Ishikawa (cell line): Measurements from ENCODE around the gene PEMT.

Source experiments
- CEBPB ChIP-seq: IDR thresholded peaks from 2 replicates; pipeline ENCODE4 v1.6.1; 2012
- MAX ChIP-seq: IDR thresholded peaks from 2 replicates; pipeline ENCODE4 v1.6.1; 2012
- NFIC ChIP-seq: IDR thresholded peaks from 2 replicates; pipeline ENCODE4 v1.6.1; 2012
- RAD21 ChIP-seq: IDR thresholded peaks from 2 replicates; pipeline ENCODE4 v1.6.1; 2012; ENCODE audit warnings: low read depth
- TAF1 ChIP-seq: IDR thresholded peaks from 2 replicates; pipeline ENCODE4 v1.6.1; 2012; ENCODE audit warnings: low read depth, mild to moderate bottlenecking
- YY1 ChIP-seq: IDR thresholded peaks from 2 replicates; pipeline ENCODE4 v1.6.1; 2012; ENCODE audit warnings: low read depth
- ZBTB7A ChIP-seq: IDR thresholded peaks from 2 replicates; pipeline ENCODE4 v1.6.1; 2012; ENCODE audit warnings: low read depth
- TF ChIP-seq, protein P1 (sequence below): IDR thresholded peaks from 2 replicates; pipeline ENCODE4 v1.6.1; 2012; ENCODE audit warnings: low read depth, mild to moderate bottlenecking

GRCh38 chr17:17480593-17481148 lies 110.8 kb downstream of the PEMT start:
- TF ChIP-seq CEBPB (no peak), MAX (no peak), NFIC (no peak), YY1 (no peak), RAD21 (no peak), ZBTB7A (no peak), TAF1 (no peak)
- TF ChIP-seq, protein P1, sequence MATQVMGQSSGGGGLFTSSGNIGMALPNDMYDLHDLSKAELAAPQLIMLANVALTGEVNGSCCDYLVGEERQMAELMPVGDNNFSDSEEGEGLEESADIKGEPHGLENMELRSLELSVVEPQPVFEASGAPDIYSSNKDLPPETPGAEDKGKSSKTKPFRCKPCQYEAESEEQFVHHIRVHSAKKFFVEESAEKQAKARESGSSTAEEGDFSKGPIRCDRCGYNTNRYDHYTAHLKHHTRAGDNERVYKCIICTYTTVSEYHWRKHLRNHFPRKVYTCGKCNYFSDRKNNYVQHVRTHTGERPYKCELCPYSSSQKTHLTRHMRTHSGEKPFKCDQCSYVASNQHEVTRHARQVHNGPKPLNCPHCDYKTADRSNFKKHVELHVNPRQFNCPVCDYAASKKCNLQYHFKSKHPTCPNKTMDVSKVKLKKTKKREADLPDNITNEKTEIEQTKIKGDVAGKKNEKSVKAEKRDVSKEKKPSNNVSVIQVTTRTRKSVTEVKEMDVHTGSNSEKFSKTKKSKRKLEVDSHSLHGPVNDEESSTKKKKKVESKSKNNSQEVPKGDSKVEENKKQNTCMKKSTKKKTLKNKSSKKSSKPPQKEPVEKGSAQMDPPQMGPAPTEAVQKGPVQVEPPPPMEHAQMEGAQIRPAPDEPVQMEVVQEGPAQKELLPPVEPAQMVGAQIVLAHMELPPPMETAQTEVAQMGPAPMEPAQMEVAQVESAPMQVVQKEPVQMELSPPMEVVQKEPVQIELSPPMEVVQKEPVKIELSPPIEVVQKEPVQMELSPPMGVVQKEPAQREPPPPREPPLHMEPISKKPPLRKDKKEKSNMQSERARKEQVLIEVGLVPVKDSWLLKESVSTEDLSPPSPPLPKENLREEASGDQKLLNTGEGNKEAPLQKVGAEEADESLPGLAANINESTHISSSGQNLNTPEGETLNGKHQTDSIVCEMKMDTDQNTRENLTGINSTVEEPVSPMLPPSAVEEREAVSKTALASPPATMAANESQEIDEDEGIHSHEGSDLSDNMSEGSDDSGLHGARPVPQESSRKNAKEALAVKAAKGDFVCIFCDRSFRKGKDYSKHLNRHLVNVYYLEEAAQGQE = no peak
